Stimulated activated CD8-positive, alpha-beta memory T cell treated with anti-CD3 and anti-CD28 coated beads, Interleukin-15, amount 100 ng/mL, for 24 hours (primary cell): ENCODE results near the gene ZFP57.

Experiments
- DNase-seq: peaks from one replicate; pipeline ENCODE4 v3.0.0-alpha.2; 2020; ENCODE audit warnings: low read depth

ZFP57 gene

DNA sequence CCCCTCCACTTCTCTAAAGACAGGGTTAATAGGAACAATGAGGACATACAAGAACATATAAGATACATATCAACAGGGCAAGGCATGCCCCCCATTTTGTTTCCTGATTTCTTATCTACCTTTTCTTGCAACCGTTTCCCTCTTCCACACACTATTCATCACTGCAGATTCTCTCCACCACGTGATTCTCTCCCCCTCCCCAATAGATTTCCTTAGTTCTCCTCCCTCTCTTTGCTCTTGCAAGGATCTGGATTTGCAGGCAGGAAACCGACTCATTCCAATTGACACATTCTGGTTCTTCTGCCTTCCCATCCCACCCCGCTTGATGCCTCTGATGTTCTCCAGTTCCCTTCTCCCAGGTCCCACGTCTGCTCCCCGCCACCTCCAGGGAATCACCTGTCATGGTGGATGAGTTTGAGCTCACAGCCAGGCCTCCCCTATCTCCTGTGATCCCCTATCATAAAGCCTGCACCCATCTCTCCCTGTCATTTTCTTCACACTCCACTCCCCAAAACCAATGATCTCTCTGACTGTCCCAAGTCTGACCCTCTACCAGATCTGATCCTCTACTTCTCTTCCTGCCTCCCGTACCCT, 55.5 kb downstream of the ZFP57 start:
- no peak for DNase-seq

GRCh38 chr6:29624520-29624961, 56.4 kb downstream of the ZFP57 start:
- DNase-seq = no peak
